ENCODE data around the gene TTC31.

TTC31 gene

DNA sequence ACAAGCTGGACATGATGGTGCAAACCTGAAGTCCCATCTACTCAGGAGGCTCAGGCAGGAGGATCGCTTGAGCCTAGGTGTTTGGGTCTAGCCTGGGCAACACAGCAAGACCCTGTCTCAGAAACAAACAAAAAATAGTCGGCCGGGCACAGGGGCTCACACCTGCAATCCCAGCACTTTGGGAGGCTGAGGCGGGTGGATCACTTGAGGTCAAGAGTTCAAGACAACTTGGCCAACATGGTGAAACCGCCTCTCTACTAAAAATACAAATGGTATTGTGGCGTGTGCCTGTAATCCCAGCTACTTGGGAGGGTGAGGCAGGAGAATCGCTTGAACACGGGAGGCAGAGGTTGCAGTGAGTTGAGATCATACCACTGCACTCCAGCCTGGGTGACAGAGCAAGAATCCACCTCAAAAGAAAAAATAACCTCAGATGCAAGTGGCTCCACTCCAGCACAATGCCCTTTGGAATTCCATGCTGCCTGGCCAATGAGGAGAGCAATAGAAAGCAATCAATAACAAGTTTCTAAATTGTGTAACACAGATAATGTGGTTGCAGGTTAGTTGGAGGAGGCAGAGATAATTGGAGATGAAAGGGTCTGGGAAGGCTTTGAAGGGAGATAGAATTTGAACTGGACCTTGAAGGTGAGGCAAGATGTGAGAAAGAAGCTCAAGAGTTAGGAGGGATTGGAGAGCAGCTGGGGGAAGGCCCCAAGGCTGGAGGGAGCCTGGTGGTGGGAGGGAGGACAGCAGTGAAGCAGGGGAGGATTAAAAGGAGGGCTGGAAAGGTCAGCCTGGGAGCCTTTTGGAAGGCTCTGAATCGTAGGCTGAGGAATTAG is 6.0 kb downstream of the TTC31 start:
- no peak for DNase-seq

DNA sequence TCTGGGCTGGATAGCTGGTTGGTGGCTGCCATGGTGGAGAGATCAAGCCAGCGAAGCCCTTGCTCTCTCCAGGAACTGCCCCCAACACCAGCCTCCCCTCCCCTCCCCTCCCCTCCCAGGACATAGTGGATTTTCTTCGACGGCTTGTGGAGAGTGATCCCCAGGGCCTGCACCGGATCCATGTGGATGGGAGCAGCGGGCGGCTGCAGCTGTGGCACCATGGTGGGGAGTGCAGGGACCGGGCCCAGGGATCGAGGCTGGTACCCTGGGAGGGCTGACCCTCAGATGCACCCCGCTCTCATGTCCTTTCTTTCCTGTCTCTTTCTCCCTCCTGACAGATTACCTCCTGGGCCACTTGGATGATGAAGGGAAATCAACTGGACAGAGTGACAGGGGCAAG is 7.0 kb downstream of the TTC31 start:
- no peak for DNase-seq

DNA sequence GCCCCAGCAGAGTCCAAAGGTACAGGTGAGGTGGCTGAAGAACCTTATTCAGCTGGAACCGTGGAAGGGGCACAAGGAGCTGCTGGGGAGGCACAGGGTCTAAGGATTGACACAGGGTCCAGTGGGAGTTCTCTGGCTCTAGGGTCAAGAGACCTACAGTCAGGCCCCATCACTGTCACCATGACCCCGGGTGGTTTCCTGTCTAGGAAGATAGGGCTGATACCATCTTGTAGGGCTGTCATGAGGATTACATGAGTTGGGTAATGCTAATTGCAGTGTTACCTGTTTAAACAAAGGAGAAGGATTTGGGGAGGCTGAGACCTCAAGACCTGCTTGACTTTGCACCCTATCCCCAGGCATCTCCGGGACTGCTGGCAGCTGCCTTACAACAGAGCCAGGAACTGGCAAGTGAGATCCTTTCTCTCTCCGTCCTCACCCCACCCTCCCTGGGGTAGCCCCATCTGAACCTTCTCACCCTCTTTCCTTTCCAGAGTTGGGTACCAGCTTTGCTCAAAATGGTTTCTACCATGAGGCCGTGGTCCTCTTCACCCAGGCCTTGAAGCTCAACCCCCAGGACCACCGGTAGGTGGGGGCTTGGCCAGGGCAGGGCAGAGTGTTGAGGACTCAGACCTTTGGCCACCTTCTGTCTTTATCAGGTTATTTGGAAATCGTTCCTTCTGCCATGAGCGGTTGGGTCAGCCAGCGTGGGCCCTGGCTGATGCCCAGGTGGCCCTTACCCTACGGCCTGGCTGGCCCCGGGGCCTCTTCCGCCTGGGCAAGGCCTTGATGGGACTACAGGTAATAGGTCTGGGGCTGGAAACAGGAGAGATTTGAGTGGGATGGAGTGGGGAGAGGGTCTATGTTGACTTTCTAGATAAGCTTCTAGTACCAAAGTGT is 9.0 kb downstream of the TTC31 start:
- DNase-seq, result no peak

DNA sequence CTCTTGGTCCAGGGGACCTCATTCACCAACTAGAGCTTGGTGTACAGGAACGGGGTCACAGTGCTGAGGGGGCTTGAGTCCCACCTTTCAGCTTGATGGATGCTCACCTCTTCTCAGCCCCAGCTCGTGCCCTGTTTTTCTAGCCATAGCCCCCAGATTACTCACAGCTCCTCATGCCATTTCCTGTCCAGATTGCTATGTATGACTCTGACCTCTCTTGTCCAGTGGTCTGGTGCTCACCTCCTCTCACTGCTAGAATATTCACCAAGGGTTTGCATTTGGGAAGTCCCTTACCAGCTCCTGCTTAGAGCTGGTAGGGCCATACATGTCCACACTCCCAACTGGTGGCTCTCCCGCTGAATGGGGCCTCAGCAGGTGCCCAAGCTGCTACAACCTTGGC is 10.7 kb downstream of the TTC31 start:
- DNase-seq, result no peak

GRCh38 chr2:74495440-74495839 is 12.6 kb downstream of the TTC31 start:
- no peak for DNase-seq

DNA sequence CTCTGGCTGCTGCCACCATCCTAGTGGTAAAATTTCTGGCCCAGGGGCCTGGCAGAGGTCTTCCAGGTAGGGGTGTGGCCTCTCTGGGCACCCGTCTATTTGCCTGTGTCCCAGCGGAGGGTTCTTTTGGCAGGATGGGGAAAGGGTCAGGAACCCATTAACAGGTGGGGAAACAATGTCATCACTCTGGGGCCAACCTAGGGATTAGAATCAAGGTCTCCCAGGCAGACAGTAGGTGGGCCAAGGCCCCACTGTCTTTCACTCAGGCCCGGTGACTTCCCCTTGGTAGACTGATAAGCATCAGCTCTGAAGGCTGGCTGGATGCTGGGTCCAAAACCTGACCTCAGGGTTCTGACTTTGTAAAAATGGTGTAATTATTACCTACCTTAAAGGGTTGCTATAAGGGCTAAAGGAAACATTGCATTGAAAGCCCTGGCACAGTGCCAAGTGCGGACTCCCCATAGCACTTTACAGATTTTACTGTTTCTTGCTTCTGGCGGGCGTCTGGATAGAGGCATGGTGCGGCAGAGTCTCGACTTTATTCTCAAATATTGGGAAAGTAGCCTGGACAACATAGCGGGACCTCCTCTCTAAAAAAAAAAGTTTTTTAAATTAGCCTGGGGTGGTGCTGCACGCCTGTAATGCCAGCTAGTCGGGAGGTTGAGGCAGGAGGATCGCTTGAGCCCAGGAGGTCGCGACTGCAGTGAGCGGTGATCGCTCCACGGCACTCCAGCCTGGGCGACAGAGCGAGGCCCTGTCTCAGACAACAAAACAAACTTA is 14.3 kb downstream of the TTC31 start:
- DNase-seq, result no peak

- no peak for DNase-seq
Measured at GRCh38 chr2:74497777-74498499, 15.1 kb downstream of the TTC31 start.

GRCh38 chr2:74498500-74499266 is 15.8 kb downstream of the TTC31 start:
- DNase-seq, result no peak

GRCh38 chr2:74499267-74499939 is 16.5 kb downstream of the TTC31 start, which contains the start of gene LBX2:
Gene LBX2 (minus strand): TSS chr2:74499603. CDS start chr2:74499537, 66 bp downstream.
- DNase-seq, result no peak

- no peak for DNase-seq
Measured at GRCh38 chr2:74499940-74500577, 17.2 kb downstream of the TTC31 start.

GRCh38 chr2:74500578-74500946 is 17.7 kb downstream of the TTC31 start:
- no peak for DNase-seq

- DNase-seq, result no peak
Measured at GRCh38 chr2:74501335-74502071, 18.6 kb downstream of the TTC31 start.

DNA sequence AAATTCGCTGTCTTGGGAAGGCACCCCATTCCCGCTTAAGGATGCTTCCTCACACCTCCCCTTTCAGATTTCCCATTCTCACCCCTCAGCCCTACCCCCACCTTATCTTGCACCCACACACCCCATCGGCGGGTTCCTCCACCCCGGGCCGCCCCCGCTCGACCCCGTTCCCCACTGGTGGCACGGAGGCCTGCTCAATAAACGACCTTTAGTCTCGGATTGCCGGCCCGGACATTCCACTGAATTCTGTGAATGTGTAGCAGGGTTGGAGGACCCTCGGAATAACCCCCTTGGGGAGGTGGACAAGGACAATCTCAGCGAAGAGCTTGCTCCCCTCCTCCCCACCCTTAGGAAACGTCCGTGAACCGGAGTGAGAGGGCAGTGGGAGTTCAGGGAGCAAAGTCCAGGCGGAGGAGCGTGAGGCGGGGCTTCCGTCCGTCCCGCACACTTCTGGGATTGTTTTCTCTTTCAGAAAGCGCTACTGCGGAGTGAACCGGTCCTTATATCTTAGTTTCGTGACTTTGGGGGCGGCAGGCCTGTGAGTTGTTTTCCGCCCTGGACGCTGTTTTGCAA is 19.4 kb downstream of the TTC31 start:
- no peak for DNase-seq

DNA sequence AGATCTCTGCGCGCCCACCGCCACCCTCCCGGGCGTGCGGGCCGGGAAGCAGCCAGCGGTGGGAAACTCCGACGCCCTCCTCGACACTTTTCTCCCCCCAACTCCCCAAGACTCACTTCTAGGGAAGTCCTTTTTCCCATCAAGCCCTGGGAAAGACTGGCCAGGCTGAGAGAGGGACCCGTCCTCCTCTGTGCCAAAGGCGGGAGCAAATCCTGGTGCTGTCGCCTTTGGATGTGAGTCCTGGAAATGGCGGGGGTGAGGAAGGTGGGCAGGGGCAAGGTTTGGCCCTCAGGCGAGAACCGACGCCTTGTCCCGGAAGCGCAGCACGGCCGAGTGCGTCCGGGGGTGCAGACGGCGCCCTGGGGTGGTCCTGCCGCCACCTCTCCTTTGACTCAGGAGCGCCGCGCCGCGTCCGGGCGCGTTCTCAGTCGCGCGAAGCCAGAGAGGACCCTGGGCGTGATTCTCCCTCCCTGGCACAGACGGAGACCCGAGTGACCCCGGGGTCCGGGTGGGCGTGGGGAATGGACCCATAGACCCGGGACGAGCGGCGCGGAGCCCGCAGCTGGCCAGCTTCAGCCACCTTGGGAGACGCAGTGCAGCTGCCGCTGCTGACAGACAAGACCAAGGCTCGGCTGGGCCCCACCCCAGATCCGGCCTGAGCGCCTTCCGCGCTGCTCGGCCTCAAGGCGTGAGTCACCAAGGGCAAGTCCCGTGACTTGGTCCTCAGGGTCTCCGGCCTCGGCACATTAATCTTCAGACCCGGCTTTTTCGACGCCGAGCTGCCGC is 20.0 kb downstream of the TTC31 start:
- peak; percentile 51 for DNase-seq

DNA sequence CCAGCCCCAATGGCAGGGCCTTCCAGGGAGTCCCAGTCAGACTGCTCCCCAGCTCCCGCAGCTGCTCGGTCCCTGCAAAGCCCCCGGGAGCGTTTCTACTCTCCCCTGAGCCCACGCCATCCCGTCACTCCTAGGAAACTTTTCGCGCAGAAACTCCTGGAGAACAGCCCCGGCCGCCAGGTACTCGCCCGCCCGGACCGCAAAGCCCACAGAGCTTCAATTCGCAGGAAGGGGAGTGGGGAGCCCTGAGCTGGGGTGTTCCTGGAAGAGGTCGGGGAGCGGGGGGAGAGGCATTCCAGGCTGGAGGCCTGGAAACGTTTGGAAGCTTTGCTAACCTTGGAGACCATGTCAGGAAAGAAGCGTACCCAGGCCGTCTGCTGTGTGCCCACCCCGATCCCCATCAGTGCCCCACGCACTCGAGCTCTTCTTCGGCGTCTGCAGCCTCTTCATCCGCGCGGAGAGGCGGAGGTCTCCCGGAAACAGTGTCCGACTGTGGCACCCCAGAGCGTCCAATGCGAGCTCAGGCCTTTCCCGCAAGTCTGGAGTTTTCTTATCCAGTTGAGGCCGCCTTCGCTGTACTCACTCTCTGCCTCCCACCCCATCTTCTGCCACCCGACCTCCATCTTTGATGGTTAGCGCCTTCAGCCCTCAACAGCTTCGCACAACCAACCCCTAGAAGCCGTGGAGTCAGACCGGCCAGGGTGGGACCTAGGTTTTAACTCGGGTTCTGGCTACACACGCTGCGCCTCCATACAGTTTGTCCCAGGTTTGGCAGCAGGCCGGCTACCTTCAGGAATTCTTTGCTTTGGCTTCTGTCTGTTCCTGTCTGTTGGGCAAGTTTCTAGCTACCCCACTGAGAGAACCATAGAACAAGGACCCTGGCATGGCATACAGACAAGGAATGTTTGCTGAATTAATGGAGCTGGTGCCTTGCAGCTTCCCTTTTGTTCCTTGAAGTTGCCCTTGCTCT is 20.9 kb downstream of the TTC31 start:
- no peak for DNase-seq

GRCh38 chr2:74504591-74504990 is 21.7 kb downstream of the TTC31 start:
- no peak for DNase-seq

Measured in activated gamma-delta T cell treated with Interleukin-2 at 50 U/mL for 16 hours (primary cell).